Right lobe of liver (tissue), 4 donors: ENCODE measurements around the gene NUAK1.

ENCODE experiments used
- CTCF ChIP-seq, 4 donors: fragments of 200-600 bp in 3 of 4; fragments of 450-650 bp in 1 of 4; IDR thresholded peaks; one replicate each; pipeline versions ENCODE4 v1.5.1 to v1.8.0; 2016 to 2022; ENCODE audit warnings: antibody characterized with exemption in 4 of 4, mild to moderate bottlenecking in 2 of 4
- POLR2A ChIP-seq: fragments of 450-650 bp; IDR thresholded peaks from one replicate; pipeline ENCODE4 v1.6.1; 2017; ENCODE audit warnings: antibody characterized with exemption, mild to moderate bottlenecking
- donor health status: DM: no; HTN: no; CAD: no.
- donor health status: DM: no; HTN: no; CAD: no.
- donor health status: DM: no; HTN: yes; CAD: no.

- no peak for TF ChIP-seq POLR2A
- TF ChIP-seq CTCF (IDR thresholded peaks at IDR 0.05): no peak
Measured at GRCh38 chr12:106176560-106176959, 37.8 kb upstream of the NUAK1 start.
